ENCODE results near the gene KIF24. TPM values are rescaled to one million over a fixed set of nuclear protein-coding genes. Genes with fewer than 3 reads are reported as not detected.

The KIF24 gene
- total RNA-seq, 1 donor from 2014 or later: 2.2 TPM

- no peak overlapping the region for H3K4me3 ChIP-seq (ENCODE audit: low read depth, low read length)
- TF ChIP-seq, protein P1, sequence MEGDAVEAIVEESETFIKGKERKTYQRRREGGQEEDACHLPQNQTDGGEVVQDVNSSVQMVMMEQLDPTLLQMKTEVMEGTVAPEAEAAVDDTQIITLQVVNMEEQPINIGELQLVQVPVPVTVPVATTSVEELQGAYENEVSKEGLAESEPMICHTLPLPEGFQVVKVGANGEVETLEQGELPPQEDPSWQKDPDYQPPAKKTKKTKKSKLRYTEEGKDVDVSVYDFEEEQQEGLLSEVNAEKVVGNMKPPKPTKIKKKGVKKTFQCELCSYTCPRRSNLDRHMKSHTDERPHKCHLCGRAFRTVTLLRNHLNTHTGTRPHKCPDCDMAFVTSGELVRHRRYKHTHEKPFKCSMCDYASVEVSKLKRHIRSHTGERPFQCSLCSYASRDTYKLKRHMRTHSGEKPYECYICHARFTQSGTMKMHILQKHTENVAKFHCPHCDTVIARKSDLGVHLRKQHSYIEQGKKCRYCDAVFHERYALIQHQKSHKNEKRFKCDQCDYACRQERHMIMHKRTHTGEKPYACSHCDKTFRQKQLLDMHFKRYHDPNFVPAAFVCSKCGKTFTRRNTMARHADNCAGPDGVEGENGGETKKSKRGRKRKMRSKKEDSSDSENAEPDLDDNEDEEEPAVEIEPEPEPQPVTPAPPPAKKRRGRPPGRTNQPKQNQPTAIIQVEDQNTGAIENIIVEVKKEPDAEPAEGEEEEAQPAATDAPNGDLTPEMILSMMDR (conservative IDR thresholded peaks at IDR 0.05; ENCODE audit: low read depth, low read length): no peak
- DNase-seq (ENCODE audit: low read depth): no peak
Observed at GRCh38 chr9:34291423-34291822, 37.6 kb downstream of the KIF24 start.

GRCh38 chr9:34291023-34291422, 38.0 kb downstream of the KIF24 start:
- TF ChIP-seq, protein P1 (conservative IDR thresholded peaks at IDR 0.05; ENCODE audit: low read depth, low read length): no peak
- no peak for DNase-seq (ENCODE audit: low read depth)
- H3K4me3 ChIP-seq (ENCODE audit: low read depth, low read length): no peak overlapping the region

DNA sequence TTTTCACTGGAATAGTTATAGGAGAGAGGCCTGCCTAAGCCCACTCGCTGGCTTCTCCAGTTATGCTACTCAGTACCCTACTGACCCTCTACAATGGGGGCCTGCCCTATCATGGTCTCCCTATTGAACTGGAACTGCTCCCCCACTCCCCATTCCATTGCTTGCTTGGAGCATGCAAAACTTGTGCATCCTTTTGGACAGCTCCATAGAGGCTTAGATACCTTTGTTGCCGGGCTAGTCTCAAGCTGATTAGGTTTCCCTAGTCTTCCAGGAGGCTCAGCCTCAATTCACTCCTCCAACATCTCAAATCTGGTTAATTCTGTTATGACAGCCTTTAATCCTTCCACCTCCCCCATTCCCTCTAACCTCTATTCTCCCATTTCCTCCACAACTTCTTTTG, 39.9 kb downstream of the KIF24 start:
- no peak overlapping the region for H3K4me3 ChIP-seq (ENCODE audit: low read depth, low read length)
- TF ChIP-seq, protein P1 (conservative IDR thresholded peaks at IDR 0.05; ENCODE audit: low read depth, low read length): no peak
- DNase-seq (ENCODE audit: low read depth): no peak

DNA sequence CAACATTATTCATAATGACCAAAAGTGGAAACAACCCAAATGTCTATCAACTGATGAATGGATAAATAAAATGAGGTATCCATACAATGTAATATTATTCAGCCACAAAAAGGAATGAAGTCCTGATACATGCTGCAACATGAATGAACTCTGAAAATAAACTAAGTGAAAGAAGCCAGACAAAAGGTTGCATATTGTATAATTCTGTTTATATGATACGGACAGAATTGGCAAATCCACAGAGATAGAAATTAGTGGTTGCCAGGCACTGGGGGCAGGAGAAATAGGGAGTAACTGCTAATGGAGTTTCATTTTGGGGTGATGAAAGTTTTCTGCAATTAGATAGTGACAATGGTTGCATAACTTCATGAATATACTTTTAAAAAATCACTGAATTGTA, 47.0 kb downstream of the KIF24 start:
- DNase-seq (ENCODE audit: low read depth): no peak
- TF ChIP-seq, protein P1 (conservative IDR thresholded peaks at IDR 0.05; ENCODE audit: low read depth, low read length): no peak

DNA sequence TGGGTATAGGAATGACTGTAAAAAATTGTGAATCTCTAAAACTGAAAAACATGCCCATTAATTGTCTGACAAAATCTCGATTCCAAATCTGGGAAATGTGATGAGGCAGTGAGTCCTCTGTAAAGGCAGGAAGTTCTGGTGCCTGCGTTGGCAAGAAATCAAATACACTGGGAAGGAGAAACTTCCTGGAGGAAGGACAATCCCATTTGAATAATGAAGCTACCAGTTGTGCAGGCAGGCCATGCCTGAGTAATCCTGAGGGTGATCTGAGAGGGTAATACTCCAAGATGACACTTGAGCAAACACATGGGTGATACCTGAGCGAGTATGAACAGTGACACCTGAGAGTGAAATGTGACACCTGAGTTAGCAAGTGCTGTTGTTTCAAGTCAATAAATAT, 49.7 kb downstream of the KIF24 start:
- no peak overlapping the region for H3K4me3 ChIP-seq (ENCODE audit: low read depth, low read length)
- TF ChIP-seq, protein P1 (conservative IDR thresholded peaks at IDR 0.05; ENCODE audit: low read depth, low read length): no peak
- DNase-seq (ENCODE audit: low read depth): peak; percentile 20

More for the DNA sequence above, 47.0 kb downstream of the KIF24 start:
- no peak overlapping the region for H3K4me3 ChIP-seq (ENCODE audit: low read depth, low read length)

Other genes with a start within 250 kb of the KIF24 start
- 26.2 and 32.3 TPM in 2 replicates for gene DCAF12, start 202.6 kb downstream of the KIF24 start, total RNA-seq
- gene UBAP1, start 150.2 kb downstream of the KIF24 start, total RNA-seq: 37.4 and 49.5 TPM in 2 replicates
- 16.3 and 31.1 TPM in 2 replicates for gene NUDT2, start 301 bp upstream of the KIF24 start, total RNA-seq
- gene MYORG, start 47.6 kb upstream of the KIF24 start, total RNA-seq: 2.9 and 6.6 TPM in 2 replicates
- 19.9 and 30.7 TPM in 2 replicates for gene FAM219A, start 129.3 kb upstream of the KIF24 start, total RNA-seq
- 0.06 TPM in 1 of 2 replicates, not detected in the other for gene DNAI1, start 129.5 kb upstream of the KIF24 start, total RNA-seq
- 0.22 and 0.75 TPM in 2 replicates for gene ENHO, start 193.7 kb upstream of the KIF24 start, total RNA-seq

Data from epithelial cell of proximal tubule (primary cell).